ENCODE data around the gene LSM11.

Gene LSM11

DNA sequence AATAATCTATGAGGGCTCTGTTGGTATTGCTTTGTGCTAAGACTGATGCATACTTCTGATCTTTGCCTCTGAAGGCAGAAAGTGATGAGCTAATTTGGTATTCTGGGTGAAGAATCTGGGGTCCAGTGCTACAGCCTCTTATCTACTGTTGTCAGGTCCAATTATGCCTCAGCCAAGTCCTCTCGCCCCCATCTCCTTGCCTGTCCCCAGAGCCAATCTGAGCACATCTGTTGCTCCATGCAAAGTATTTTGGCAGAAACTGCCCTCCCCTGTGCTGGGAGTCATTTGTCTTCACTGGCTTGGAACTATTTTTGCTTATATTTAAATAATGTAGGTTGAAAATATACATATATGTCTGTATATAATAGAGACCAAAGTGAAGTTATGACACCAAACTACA lies 23.4 kb downstream of the LSM11 start:
- DNase-seq: no peak
- no peak overlapping the region for H3K4me3 ChIP-seq (ENCODE audit: low read depth, low read length)
- H3K36me3 ChIP-seq (replicated peaks): no peaks in the 10 kb centered on the region
- in situ Hi-C loops (cut with HindIII; ENCODE audit: low pct_ligation_motif_present, low sequenced_read_pairs): no loop called here
- H3K27ac ChIP-seq: no peak overlapping the region
- TF ChIP-seq CTCF (IDR thresholded peaks at IDR 0.05; ENCODE audit: low read depth, low read length, missing control alignments): no peak
- H3K27me3 ChIP-seq (replicated peaks): no peaks in the 10 kb centered on the region

- Histone ChIP-seq H3K27me3 (replicated peaks) (no peaks in the 10 kb centered on the region), H3K27ac (no peak overlapping the region), H3K36me3 (replicated peaks) (no peaks in the 10 kb centered on the region), H3K4me3 (ENCODE audit: low read depth, low read length) (no peak overlapping the region)
- in situ Hi-C loops (cut with HindIII; ENCODE audit: low pct_ligation_motif_present, low sequenced_read_pairs): no loop called here
- DNase-seq: no peak
- TF ChIP-seq CTCF (IDR thresholded peaks at IDR 0.05; ENCODE audit: low read depth, low read length, missing control alignments): no peak
Observed at GRCh38 chr5:157767689-157768088, 24.2 kb downstream of the LSM11 start.

DNA sequence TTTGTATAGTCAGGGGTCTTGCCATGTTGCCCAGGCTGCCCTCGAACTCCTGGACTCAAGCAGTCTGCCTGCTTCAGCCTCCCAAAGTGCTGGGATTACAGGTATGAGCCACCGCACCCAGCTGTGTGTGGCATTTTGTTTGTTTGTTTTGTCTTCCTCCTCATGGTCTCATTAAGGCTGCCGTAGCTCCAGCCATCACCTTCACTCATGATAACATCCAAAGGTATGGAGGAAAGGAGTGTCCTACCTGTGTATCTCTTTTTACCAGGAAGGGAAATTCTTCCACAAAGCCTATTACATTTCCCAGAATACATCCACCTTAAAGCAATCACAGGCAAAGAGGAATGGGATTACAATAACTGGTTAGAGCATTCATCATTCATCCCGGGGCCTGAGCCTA lies 27.2 kb downstream of the LSM11 start:
- no peak for DNase-seq
- no peak for TF ChIP-seq CTCF (IDR thresholded peaks at IDR 0.05; ENCODE audit: low read depth, low read length, missing control alignments)
- Histone ChIP-seq H3K27me3 (replicated peaks) (no peaks in the 10 kb centered on the region), H3K27ac (no peak overlapping the region), H3K36me3 (replicated peaks) (no peaks in the 10 kb centered on the region), H3K4me3 (ENCODE audit: low read depth, low read length) (no peak overlapping the region)
- in situ Hi-C loops (cut with HindIII; ENCODE audit: low pct_ligation_motif_present, low sequenced_read_pairs): no loop called here

- no peak overlapping the region for H3K27ac ChIP-seq
- in situ Hi-C loops (cut with HindIII; ENCODE audit: low pct_ligation_motif_present, low sequenced_read_pairs): no loop called here
- TF ChIP-seq CTCF (IDR thresholded peaks at IDR 0.05; ENCODE audit: low read depth, low read length, missing control alignments): no peak
- DNase-seq: no peak
- H3K27me3 ChIP-seq (replicated peaks): no peaks in the 10 kb centered on the region
- H3K4me3 ChIP-seq (ENCODE audit: low read depth, low read length): no peak overlapping the region
- no peaks in the 10 kb centered on the region for H3K36me3 ChIP-seq (replicated peaks)
Observed at GRCh38 chr5:157772127-157772526, 28.6 kb downstream of the LSM11 start.

- no peak for TF ChIP-seq CTCF (IDR thresholded peaks at IDR 0.05; ENCODE audit: low read depth, low read length, missing control alignments)
- Histone ChIP-seq H3K4me3 (ENCODE audit: low read depth, low read length) (no peak overlapping the region), H3K36me3 (replicated peaks) (no peaks in the 10 kb centered on the region), H3K27ac (no peak overlapping the region), H3K27me3 (replicated peaks) (no peaks in the 10 kb centered on the region)
- in situ Hi-C loops (cut with HindIII; ENCODE audit: low pct_ligation_motif_present, low sequenced_read_pairs): no loop called here
- DNase-seq: no peak
Observed at GRCh38 chr5:157778121-157778805, 34.8 kb downstream of the LSM11 start.

DNA sequence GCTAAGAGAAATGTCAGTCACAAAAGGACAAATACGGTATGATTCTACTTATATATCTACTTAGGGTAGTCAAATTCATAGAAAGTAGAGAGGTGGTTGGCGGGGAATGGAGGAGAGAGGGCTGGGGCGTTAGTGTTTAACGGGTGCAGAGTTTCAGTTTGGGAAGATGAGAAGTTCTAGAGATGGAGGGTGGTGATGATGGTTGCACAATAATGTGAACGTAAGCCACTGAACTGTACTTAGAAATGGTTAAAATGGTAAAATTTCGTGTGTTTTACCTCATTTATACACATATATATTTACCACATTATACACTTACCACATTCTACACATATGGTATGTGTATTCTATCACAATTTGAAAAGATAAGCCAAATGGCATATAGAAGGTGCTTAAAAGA lies 35.7 kb downstream of the LSM11 start:
- in situ Hi-C loops (cut with HindIII; ENCODE audit: low pct_ligation_motif_present, low sequenced_read_pairs): no loop called here
- no peak for DNase-seq
- Histone ChIP-seq H3K36me3 (replicated peaks) (no peaks in the 10 kb centered on the region), H3K27me3 (replicated peaks) (no peaks in the 10 kb centered on the region), H3K27ac (no peak overlapping the region), H3K4me3 (ENCODE audit: low read depth, low read length) (no peak overlapping the region)
- no peak for TF ChIP-seq CTCF (IDR thresholded peaks at IDR 0.05; ENCODE audit: low read depth, low read length, missing control alignments)

Data from brain microvascular endothelial cell (primary cell).